ENCODE data around the gene RTL10.

GRCh38 chr22:19824212-19824925 is 30.3 kb downstream of the RTL10 start:
- TF ChIP-seq CTCF (IDR thresholded peaks at IDR 0.05): no peak
- TF ChIP-seq POLR2A (IDR thresholded peaks at IDR 0.05): no peak
